Panc1 (cell line): ENCODE measurements around the gene MCOLN1.

Source experiments
- TF ChIP-seq, protein P1 (sequence below), 2 experiments: IDR thresholded peaks; 2 replicates each; pipeline ENCODE4 v1.6.1; 2011 to 2012; ENCODE audit warnings: low read depth in 2 of 2, control low read depth in 1 of 2, low read length in 1 of 2, mild to moderate bottlenecking in 1 of 2, moderate library complexity in 1 of 2; ENCODE audit not compliant: insufficient read depth in 1 of 2
- TF ChIP-seq, protein P2 (sequence below): fragments of 450-650 bp; IDR thresholded peaks from 2 replicates; pipeline ENCODE4 v1.5.1; 2017; ENCODE audit warnings: mild to moderate bottlenecking

DNA sequence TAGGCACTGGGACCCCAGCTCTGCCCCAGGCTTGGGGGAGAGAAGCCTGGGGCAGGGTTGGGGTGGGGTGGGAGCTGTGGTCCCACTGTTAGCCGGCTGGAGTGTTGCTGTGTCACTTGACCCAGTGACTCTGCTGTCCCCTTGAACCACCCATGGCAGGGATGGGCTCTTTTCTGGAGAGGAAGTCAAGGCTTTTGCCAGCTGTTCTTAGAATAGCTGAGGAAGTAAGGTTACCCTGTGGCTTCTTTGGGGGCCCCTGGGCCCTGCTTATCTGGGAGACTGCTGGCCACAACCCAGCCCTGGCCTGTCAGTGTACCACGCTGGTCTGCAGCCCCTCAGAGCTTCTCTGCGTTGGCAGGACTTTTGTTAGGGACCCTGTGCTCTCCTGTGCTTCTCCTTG is 22.2 kb downstream of the MCOLN1 start:
- TF ChIP-seq, protein P1, sequence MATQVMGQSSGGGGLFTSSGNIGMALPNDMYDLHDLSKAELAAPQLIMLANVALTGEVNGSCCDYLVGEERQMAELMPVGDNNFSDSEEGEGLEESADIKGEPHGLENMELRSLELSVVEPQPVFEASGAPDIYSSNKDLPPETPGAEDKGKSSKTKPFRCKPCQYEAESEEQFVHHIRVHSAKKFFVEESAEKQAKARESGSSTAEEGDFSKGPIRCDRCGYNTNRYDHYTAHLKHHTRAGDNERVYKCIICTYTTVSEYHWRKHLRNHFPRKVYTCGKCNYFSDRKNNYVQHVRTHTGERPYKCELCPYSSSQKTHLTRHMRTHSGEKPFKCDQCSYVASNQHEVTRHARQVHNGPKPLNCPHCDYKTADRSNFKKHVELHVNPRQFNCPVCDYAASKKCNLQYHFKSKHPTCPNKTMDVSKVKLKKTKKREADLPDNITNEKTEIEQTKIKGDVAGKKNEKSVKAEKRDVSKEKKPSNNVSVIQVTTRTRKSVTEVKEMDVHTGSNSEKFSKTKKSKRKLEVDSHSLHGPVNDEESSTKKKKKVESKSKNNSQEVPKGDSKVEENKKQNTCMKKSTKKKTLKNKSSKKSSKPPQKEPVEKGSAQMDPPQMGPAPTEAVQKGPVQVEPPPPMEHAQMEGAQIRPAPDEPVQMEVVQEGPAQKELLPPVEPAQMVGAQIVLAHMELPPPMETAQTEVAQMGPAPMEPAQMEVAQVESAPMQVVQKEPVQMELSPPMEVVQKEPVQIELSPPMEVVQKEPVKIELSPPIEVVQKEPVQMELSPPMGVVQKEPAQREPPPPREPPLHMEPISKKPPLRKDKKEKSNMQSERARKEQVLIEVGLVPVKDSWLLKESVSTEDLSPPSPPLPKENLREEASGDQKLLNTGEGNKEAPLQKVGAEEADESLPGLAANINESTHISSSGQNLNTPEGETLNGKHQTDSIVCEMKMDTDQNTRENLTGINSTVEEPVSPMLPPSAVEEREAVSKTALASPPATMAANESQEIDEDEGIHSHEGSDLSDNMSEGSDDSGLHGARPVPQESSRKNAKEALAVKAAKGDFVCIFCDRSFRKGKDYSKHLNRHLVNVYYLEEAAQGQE (IDR thresholded peaks at IDR 0.05; ENCODE audit: insufficient read depth in 1 of 2, low read depth in 2 of 2, low read length in 1 of 2): no peak
- TF ChIP-seq, protein P2, sequence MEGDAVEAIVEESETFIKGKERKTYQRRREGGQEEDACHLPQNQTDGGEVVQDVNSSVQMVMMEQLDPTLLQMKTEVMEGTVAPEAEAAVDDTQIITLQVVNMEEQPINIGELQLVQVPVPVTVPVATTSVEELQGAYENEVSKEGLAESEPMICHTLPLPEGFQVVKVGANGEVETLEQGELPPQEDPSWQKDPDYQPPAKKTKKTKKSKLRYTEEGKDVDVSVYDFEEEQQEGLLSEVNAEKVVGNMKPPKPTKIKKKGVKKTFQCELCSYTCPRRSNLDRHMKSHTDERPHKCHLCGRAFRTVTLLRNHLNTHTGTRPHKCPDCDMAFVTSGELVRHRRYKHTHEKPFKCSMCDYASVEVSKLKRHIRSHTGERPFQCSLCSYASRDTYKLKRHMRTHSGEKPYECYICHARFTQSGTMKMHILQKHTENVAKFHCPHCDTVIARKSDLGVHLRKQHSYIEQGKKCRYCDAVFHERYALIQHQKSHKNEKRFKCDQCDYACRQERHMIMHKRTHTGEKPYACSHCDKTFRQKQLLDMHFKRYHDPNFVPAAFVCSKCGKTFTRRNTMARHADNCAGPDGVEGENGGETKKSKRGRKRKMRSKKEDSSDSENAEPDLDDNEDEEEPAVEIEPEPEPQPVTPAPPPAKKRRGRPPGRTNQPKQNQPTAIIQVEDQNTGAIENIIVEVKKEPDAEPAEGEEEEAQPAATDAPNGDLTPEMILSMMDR: no peak
